ENCODE data around the gene ANKRD34C. TPM values are rescaled to one million over a fixed set of nuclear protein-coding genes. Genes with fewer than 3 reads are reported as not detected.

ANKRD34C gene
- polyA plus RNA-seq, 1 of the 3 experiments (the other 2 are of a cell fraction), result not detected

DNA sequence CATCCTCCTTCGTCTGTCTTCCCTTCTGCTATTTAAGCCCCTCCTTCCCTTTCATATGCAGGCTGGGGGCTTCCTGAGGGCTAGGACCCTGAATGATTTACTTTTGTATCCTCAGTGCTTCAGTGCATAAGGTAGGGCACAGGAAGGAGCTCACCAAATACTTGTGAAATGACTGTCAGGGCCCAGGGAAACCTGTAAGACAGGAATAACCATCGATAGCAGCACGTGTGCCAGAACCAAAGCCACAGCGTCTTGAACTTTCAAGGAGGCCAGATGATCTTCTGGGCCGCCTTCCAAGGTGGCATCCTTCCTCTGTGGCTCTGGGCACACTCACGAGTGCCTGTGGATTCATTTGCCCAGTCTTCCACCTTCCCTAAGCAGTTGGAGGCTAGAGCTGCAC, 32.3 kb downstream of the ANKRD34C start:
- Histone ChIP-seq H3K79me2 (ENCODE audit: insufficient read depth) (peaks cover 55% of the 10 kb centered on the region), H3K4me2 (no peak overlapping the region), H3K4me3 (ENCODE audit: low read depth in 2 of 2, low read length in 1 of 2) (no peak overlapping the region), H3K9ac (no peak overlapping the region), H3K9me2 (no peaks in the 10 kb centered on the region), H3F3A (replicated peaks; ENCODE audit: insufficient read depth) (no peaks in the 10 kb centered on the region), H3K27me3 (ENCODE audit: insufficient read depth) (no peaks in the 10 kb centered on the region), H3K27ac (ENCODE audit: low read depth in 2 of 2, low read length in 1 of 2) (no peak overlapping the region), H4K20me1 (ENCODE audit: insufficient read depth) (no peaks in the 10 kb centered on the region), H3K36me3 (replicated peaks in 1 of 2; ENCODE audit: control insufficient read depth in 1 of 2, insufficient read depth in 2 of 2, low read length in 1 of 2) (peaks cover 34 to 64% of the 10 kb centered on the region in 2 experiments), H3K4me1 (ENCODE audit: control insufficient read depth in 1 of 2, insufficient read depth in 2 of 2, low read depth in 1 of 2, low read length in 1 of 2) (peaks cover 0 to 16% of the 10 kb centered on the region in 2 experiments; a peak in 2 of 4 replicates), H3K9me3 (no peaks in the 10 kb centered on the region), H2AFZ (ENCODE audit: low read depth) (no peak overlapping the region)
- ChIA-PET POLR2A (no interaction called here), CTCF (interaction anchor here (1.7 to 2.3 kb wide), 2 partner anchors 25 to 130 kb away, joined by 5 to 6 read pairs; no protein-coding TSS in a partner anchor)
- TF ChIP-seq, protein P1, sequence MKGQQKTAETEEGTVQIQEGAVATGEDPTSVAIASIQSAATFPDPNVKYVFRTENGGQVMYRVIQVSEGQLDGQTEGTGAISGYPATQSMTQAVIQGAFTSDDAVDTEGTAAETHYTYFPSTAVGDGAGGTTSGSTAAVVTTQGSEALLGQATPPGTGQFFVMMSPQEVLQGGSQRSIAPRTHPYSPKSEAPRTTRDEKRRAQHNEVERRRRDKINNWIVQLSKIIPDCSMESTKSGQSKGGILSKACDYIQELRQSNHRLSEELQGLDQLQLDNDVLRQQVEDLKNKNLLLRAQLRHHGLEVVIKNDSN (IDR thresholded peaks at IDR 0.05; ENCODE audit: borderline replicate concordance, low read depth), result no peak
- TF ChIP-seq JUND (IDR thresholded peaks at IDR 0.05) (no peak), NRF1 (IDR thresholded peaks at IDR 0.05; ENCODE audit: low read depth, low read length) (no peak), EZH2phosphoT487 (IDR thresholded peaks at IDR 0.05; ENCODE audit: borderline replicate concordance, low read depth) (no peak), FOXM1 (IDR thresholded peaks at IDR 0.05; ENCODE audit: low read depth) (no peak), FOSL2 (IDR thresholded peaks at IDR 0.05; ENCODE audit: borderline replicate concordance, low read depth) (no peak), USF2 (IDR thresholded peaks at IDR 0.05; ENCODE audit: borderline replicate concordance, low read depth, low read length) (no peak), ELF1 (IDR thresholded peaks at IDR 0.05) (no peak), GATA2 (CRISPR knock-in tag; IDR thresholded peaks at IDR 0.05) (no peak), CHD2 (IDR thresholded peaks at IDR 0.05; ENCODE audit: low read length, partially characterized antibody) (no peak), SIN3A (IDR thresholded peaks at IDR 0.05; ENCODE audit: borderline replicate concordance, low read depth, low read length) (no peak), MXI1 (IDR thresholded peaks at IDR 0.05; ENCODE audit: low read depth, low read length) (no peak), PBX3 (IDR thresholded peaks at IDR 0.05) (no peak), POLR2AphosphoS5 (IDR thresholded peaks at IDR 0.05; ENCODE audit: low read depth, low read length) (no peak), EP300 (IDR thresholded peaks at IDR 0.05; ENCODE audit: borderline replicate concordance in 1 of 2, low read depth in 1 of 2, low read length in 1 of 2) (no peak), MEF2A (IDR thresholded peaks at IDR 0.05; ENCODE audit: borderline replicate concordance, low read depth) (no peak), YY1 (IDR thresholded peaks at IDR 0.05; ENCODE audit: low read depth) (no peak)
- TF ChIP-seq, protein P2, sequence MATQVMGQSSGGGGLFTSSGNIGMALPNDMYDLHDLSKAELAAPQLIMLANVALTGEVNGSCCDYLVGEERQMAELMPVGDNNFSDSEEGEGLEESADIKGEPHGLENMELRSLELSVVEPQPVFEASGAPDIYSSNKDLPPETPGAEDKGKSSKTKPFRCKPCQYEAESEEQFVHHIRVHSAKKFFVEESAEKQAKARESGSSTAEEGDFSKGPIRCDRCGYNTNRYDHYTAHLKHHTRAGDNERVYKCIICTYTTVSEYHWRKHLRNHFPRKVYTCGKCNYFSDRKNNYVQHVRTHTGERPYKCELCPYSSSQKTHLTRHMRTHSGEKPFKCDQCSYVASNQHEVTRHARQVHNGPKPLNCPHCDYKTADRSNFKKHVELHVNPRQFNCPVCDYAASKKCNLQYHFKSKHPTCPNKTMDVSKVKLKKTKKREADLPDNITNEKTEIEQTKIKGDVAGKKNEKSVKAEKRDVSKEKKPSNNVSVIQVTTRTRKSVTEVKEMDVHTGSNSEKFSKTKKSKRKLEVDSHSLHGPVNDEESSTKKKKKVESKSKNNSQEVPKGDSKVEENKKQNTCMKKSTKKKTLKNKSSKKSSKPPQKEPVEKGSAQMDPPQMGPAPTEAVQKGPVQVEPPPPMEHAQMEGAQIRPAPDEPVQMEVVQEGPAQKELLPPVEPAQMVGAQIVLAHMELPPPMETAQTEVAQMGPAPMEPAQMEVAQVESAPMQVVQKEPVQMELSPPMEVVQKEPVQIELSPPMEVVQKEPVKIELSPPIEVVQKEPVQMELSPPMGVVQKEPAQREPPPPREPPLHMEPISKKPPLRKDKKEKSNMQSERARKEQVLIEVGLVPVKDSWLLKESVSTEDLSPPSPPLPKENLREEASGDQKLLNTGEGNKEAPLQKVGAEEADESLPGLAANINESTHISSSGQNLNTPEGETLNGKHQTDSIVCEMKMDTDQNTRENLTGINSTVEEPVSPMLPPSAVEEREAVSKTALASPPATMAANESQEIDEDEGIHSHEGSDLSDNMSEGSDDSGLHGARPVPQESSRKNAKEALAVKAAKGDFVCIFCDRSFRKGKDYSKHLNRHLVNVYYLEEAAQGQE (IDR thresholded peaks at IDR 0.05; ENCODE audit: low read depth, low read length), result no peak
- TF ChIP-seq, protein P3, sequence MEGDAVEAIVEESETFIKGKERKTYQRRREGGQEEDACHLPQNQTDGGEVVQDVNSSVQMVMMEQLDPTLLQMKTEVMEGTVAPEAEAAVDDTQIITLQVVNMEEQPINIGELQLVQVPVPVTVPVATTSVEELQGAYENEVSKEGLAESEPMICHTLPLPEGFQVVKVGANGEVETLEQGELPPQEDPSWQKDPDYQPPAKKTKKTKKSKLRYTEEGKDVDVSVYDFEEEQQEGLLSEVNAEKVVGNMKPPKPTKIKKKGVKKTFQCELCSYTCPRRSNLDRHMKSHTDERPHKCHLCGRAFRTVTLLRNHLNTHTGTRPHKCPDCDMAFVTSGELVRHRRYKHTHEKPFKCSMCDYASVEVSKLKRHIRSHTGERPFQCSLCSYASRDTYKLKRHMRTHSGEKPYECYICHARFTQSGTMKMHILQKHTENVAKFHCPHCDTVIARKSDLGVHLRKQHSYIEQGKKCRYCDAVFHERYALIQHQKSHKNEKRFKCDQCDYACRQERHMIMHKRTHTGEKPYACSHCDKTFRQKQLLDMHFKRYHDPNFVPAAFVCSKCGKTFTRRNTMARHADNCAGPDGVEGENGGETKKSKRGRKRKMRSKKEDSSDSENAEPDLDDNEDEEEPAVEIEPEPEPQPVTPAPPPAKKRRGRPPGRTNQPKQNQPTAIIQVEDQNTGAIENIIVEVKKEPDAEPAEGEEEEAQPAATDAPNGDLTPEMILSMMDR (IDR thresholded peaks at IDR 0.05), result no peak
- TF ChIP-seq, protein P4, sequence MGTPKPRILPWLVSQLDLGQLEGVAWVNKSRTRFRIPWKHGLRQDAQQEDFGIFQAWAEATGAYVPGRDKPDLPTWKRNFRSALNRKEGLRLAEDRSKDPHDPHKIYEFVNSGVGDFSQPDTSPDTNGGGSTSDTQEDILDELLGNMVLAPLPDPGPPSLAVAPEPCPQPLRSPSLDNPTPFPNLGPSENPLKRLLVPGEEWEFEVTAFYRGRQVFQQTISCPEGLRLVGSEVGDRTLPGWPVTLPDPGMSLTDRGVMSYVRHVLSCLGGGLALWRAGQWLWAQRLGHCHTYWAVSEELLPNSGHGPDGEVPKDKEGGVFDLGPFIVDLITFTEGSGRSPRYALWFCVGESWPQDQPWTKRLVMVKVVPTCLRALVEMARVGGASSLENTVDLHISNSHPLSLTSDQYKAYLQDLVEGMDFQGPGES (IDR thresholded peaks at IDR 0.05; ENCODE audit: low read depth, low read length), result no peak
- DNase-seq, result no peak
- WGBS (ENCODE audit: low lambda C conversion rate), result 91% methylated on average over 6 of the region's 6 CpGs
